Fibroblast of the conjunctiva (primary cell): ENCODE data around the gene CPTP.

Experiments
- DNase-seq: peaks from one replicate; pipeline ENCODE4 v3.0.0-alpha.2; 2010; ENCODE audit warnings: low read depth

The CPTP gene

GRCh38 chr1:1349256-1350012, 24.8 kb downstream of the CPTP start, which contains the start of gene DVL1:
Gene DVL1 (minus strand): TSS chr1:1349418. CDS start chr1:1349065, 353 bp downstream.
- DNase-seq = peak; percentile 44

- peak; percentile 33 for DNase-seq
These were observed 27.2 kb downstream of the CPTP start for GRCh38 chr1:1351511-1352427.

DNA sequence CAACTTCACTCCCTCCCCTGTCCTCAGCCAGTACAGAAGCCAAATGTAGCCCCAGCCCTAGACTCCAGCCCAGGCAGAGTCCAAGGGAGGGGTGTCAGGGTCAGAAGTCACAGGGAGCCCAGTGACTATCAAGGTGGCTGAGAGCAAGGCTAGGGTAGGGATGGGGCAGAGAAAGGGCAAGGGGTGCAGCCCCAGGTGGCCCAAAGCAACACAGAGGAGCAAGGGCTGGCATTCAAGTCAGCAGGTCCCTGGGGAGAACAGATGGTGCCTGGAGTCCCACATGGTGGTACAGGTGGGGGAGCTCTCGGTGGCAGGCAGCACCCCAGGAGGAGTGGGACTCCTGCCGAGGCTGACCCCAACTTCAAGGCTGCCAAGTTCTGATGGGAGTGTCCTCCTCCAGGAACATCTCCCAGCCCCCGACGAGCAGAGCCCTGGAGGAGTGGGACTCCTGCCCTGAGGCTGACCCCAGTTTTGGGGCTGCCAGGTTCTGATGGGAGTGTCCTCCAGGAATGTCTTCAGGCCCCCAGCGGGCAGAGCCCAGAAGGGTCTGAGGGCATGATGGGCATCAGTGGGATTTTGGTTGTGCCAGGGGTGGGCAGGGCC, 28.3 kb downstream of the CPTP start:
- no peak for DNase-seq

DNA sequence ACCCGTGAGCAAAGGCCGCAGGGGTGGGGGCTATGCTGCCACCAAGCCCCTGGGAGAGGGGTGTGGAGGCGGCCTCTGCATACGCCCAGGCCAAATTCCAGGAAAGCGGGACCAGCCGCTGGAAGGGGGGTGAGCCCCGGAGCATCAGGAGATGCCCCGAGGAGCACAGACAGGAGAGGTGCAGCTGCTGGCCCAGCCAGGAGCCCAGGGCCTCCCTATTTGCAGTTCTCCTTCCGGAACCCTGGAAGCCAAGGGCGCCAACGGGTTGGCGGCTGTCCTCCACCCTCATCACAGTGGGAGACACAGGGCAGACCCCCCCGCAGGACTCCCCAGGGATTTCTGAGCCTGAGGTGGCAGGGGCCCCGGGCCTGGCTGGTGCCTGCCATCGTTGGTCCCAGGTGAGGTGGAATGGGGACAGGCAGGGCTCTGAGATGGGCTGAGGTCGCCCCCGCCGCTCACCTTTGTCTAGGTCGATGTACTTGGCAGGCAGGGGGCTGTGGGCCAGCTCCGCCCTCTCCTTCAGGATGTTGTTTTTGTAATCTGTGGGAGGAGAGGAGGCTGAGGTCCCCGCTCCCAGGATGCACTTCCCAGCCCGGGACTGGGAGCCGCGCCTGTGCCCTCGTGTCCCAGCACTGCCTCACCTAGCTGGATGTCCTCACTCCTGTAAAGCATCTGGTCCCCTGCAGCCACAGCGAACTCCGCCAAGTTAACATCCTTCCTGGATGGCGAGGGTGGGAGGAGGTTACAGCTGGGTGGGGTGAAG, 29.0 kb downstream of the CPTP start:
- DNase-seq = no peak

- no peak for DNase-seq
These were observed 30.0 kb downstream of the CPTP start for GRCh38 chr1:1354271-1355247.

DNA sequence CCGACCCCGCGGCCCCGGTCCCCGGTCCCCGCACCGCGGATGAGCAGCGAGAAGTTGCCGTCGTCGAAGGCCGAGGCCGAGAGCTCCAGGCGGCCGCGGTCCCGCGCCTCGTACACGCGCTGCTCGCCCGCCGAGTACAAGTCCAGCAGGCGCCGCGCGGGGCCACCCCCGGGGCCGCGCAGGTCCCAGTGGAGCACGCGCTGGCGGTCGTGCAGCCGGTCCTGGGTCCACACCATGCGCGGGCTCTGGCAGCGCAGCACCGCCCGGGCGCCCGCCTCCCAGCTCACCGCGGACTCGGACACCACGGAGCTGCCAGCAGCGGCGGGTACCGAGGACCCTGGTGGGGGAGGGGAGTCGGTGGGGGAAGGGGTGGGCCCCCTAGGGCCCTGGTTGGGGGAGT, 30.8 kb downstream of the CPTP start:
- no peak for DNase-seq

- DNase-seq = no peak
These were observed 31.7 kb downstream of the CPTP start for GRCh38 chr1:1356166-1356795.

DNA sequence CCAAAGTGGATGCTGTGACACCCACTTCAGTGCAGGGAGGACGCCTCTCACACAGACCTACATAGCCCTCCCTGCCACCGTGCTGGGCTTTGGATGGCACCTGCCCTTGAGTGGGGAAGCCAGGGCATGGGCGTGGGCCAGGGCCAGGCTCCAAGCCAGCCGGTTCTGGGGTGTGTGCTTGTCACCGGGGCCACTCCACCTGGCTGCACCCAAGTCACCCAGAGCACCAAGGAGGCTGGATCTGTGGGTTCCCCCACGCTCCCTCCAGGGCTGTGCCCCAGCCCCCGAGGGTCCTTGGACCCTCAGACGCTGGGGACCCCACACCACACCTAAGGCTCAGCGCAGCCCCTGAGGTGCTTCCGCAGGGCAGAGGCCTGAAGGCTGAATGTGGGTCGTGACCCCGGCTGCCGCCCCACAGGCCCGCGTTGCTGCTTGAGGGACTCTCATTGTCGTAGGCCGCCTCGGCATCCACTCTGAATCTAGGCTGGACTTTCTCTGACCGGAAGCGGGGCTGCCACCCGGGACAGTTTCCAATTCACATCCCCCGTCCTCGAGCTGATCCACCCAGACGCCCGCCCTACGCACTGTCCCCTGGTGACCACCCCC, 32.3 kb downstream of the CPTP start:
- no peak for DNase-seq

- DNase-seq = no peak
These were observed 33.4 kb downstream of the CPTP start for GRCh38 chr1:1357871-1358432.

- DNase-seq = peak; percentile 88
These were observed 34.0 kb downstream of the CPTP start, which contains the start of gene MXRA8 for GRCh38 chr1:1358433-1359271. Gene MXRA8 (minus strand): TSS chr1:1358555. CDS start chr1:1358504, 51 bp downstream.

DNA sequence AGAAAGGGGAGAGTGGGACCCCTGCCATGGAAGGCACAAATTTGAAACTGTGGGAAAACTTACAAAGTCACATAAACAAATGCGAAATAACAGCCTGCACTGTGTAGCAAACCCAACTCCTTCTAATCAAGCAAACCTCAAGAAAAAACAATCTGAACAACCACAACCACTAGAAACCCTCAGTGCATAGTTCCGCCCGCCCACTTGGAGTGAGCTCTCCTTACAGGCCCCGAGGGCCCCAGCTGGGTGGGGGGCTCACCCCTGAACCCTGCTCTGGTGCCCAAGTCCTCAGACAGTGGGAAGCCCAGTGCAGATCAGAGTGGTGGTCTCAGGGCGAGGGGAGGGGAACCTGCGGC, 34.7 kb downstream of the CPTP start:
- peak; percentile 63 for DNase-seq

- DNase-seq = peak; percentile 63
These were observed 35.3 kb downstream of the CPTP start for GRCh38 chr1:1359664-1360468.

DNA sequence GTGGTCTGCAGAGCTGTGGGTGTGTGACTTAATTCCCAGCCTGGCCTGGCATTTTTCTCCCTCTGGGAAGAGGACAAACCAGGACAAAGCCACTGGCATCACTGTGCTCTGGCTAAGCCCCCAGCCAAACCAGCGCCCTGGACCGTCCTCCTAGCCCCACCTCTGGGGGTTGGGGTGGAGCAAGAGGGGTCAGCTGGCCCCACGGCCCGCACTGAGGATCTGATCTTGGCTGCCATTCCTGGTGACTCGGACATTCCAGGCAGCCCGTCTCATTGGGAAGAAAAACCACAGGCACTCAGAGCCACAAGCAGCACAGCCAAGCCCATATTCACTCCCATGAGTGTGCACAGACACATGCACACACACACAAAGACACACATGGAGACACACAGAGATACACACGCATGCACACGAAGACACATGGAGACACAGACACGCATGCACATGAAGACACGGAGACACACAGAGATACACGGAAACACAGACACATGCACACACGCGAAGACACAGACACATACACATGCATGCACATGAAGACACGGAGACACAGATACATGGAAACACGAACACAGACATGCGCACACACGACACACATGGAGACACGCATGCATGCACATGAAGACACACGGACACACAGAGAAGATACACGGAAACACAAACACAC, 36.0 kb downstream of the CPTP start:
- DNase-seq = peak; percentile 81

DNA sequence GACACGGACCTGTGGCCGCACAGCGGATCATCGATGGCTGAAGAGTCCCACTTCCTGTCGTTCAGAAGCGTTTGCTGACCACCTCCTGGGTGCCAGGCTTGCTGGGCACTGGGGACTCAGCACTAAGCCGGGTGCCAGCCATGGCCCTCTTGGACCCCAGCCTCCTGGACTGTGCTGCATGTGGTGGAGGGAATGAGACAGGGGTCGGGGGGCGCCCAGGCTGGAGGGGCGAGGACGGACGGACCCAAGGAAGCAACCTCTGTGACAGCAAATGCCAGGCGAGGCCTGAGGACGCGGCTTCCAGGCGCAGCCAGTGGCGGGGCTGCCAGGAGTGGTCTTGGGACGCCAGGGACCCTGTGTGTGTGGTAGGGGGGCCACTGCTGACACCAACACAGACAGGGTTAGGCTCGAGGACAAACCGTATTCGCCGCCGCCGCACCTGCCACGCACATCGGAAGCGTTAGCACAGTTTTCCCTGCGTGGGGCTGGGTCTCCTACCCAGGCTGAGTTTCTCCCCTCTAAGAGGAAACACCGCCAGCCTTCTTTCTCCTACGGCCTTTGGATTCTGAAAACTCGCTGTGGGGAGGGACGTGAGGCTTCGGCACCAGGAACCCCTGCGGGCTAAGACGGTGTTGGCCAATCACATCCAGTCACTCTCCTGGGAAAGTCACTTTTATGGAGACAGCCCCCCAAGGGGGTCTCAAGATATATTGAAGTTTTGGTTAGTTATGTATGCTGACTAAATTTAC, 36.8 kb downstream of the CPTP start:
- no peak for DNase-seq

- peak; percentile 64 for DNase-seq
These were observed 37.4 kb downstream of the CPTP start for GRCh38 chr1:1361982-1362423.

GRCh38 chr1:1364266-1364665, 39.7 kb downstream of the CPTP start:
- no peak for DNase-seq
